Lower leg skin (tissue), 3 donors: Measurements from ENCODE around the gene FARP1.

ENCODE experiments used
- CTCF ChIP-seq, 3 donors: fragments of 450-650 bp; IDR thresholded peaks; one replicate each; pipeline ENCODE4 v1.5.1; 2016; ENCODE audit warnings: antibody characterized with exemption in 3 of 3, mild to moderate bottlenecking in 3 of 3, moderate library complexity in 2 of 3
- POLR2A ChIP-seq, 2 donors: fragments of 450-650 bp; IDR thresholded peaks; one replicate each; pipeline ENCODE4 v1.6.1; 2016 to 2017; ENCODE audit warnings: antibody characterized with exemption in 2 of 2, mild to moderate bottlenecking in 1 of 2, moderate library complexity in 1 of 2

DNA sequence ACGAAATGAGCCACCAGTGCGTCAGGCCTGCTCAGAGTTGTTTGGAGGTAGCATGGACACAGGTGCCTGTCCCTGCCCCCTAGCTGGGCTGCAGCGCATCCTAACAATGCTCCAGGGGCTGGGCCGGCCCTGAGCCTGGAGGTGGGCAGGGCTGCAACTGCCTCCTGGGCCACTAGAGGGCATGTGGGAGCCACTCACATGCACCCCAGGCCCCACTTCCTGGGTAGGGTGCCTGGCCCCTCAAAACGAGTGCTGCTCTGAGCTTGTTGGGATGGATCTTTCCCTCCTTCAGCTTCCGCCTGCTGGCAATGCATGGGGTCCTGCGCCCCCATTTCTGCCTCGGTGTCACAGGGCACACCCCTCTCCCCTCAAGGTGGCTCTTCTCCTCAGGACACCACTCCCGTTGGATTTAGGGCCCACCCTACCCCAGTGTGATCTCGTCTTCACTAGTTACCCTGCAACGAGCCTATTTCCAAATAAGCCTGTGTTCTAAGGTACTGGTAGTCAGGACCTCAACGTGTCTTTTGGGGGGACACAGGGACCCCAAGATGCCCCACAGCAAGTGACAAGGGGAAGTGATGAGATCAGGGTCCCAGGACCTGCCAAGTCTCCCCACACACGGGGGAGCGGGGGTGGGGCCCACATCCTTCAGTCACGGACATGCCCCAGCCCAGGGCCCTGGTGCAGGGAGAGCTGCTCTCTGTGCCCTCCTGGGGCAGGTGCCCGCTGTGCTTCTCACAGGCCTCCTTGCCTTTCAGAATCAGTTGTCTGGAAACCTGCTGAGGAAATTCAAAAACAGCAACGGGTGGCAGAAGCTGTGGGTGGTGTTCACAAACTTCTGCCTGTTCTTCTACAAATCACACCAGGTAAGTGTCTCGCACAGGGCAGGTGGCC is 302.7 kb downstream of the FARP1 start:
- TF ChIP-seq POLR2A (IDR thresholded peaks at IDR 0.05) (no peak), CTCF (IDR thresholded peaks at IDR 0.05) (peak in 1 of 3 donors; percentile 91)
